NT2/D1 (cell line): Measurements from ENCODE around the gene TRPC4.

ENCODE experiments used
- DNase-seq: peaks from one replicate; pipeline ENCODE4 v3.0.0-alpha.2; 2011; ENCODE audit warnings: low read depth, low spot score
- H3K27me3 ChIP-seq: 2 replicates; pipeline ENCODE4 v1.6.0; 2011; ENCODE audit warnings: mild to moderate bottlenecking; ENCODE audit not compliant: insufficient read length, insufficient read depth
- H3K36me3 ChIP-seq: 2 replicates; pipeline ENCODE4 v1.6.1; 2011; ENCODE audit warnings: mild to moderate bottlenecking, low read length, mixed read lengths; ENCODE audit not compliant: insufficient read depth, insufficient read length
- H3K4me1 ChIP-seq: 2 replicates; pipeline ENCODE4 v1.5.1; 2011; ENCODE audit not compliant: insufficient read depth, insufficient read length
- H3K4me3 ChIP-seq: 2 replicates; pipeline ENCODE4 v1.5.1; 2011; ENCODE audit warnings: low read depth; ENCODE audit not compliant: insufficient read length
- H3K9ac ChIP-seq: 2 replicates; pipeline ENCODE4 v1.6.0; 2011; ENCODE audit warnings: low read depth; ENCODE audit not compliant: insufficient read length
- H3K9me3 ChIP-seq: 2 replicates; pipeline ENCODE4 v1.5.1; 2011; ENCODE audit warnings: mild to moderate bottlenecking, low read length; ENCODE audit not compliant: insufficient read depth
- SUZ12 ChIP-seq: IDR thresholded peaks from 2 replicates; pipeline ENCODE4 v1.6.1; 2011; ENCODE audit not compliant: insufficient read length, insufficient read depth; ENCODE audit errors: extremely low read depth
- YY1 ChIP-seq: IDR thresholded peaks from 2 replicates; pipeline ENCODE4 v1.6.1; 2011; ENCODE audit not compliant: insufficient read length, insufficient read depth
- ZNF274 ChIP-seq: IDR thresholded peaks from 2 replicates; pipeline ENCODE4 v1.6.1; 2011; ENCODE audit warnings: mild to moderate bottlenecking, low read depth, low read length

Gene TRPC4

GRCh38 chr13:37701972-37702371, 167.6 kb downstream of the TRPC4 start:
- no peak for DNase-seq
- Histone ChIP-seq H3K4me3 (no peak overlapping the region), H3K36me3 (no peaks in the 10 kb centered on the region), H3K9me3 (no peaks in the 10 kb centered on the region), H3K4me1 (no peaks in the 10 kb centered on the region), H3K9ac (no peak overlapping the region), H3K27me3 (no peaks in the 10 kb centered on the region)
- TF ChIP-seq SUZ12 (no peak), YY1 (no peak), ZNF274 (no peak)

GRCh38 chr13:37701306-37701705, 168.3 kb downstream of the TRPC4 start:
- no peak overlapping the region for H3K4me3 ChIP-seq
- no peak for DNase-seq
- no peaks in the 10 kb centered on the region for H3K4me1 ChIP-seq
- TF ChIP-seq ZNF274 (no peak), YY1 (no peak), SUZ12 (no peak)
- no peaks in the 10 kb centered on the region for H3K9me3 ChIP-seq
- no peak overlapping the region for H3K9ac ChIP-seq
- no peaks in the 10 kb centered on the region for H3K36me3 ChIP-seq
- no peaks in the 10 kb centered on the region for H3K27me3 ChIP-seq

- Histone ChIP-seq H3K9ac (no peak overlapping the region), H3K4me3 (no peak overlapping the region), H3K9me3 (no peaks in the 10 kb centered on the region), H3K27me3 (no peaks in the 10 kb centered on the region), H3K36me3 (no peaks in the 10 kb centered on the region), H3K4me1 (no peaks in the 10 kb centered on the region)
- TF ChIP-seq SUZ12 (no peak), YY1 (no peak), ZNF274 (no peak)
- no peak for DNase-seq
Observed at GRCh38 chr13:37700887-37701286, 168.7 kb downstream of the TRPC4 start.

GRCh38 chr13:37695200-37695599, 174.4 kb downstream of the TRPC4 start:
- no peak for DNase-seq
- no peak overlapping the region for H3K9ac ChIP-seq
- TF ChIP-seq YY1, result no peak
- no peak for TF ChIP-seq ZNF274
- no peak for TF ChIP-seq SUZ12
- H3K4me3 ChIP-seq, result no peak overlapping the region
- H3K4me1 ChIP-seq, result no peaks in the 10 kb centered on the region
- H3K36me3 ChIP-seq, result no peaks in the 10 kb centered on the region
- H3K27me3 ChIP-seq, result no peaks in the 10 kb centered on the region
- H3K9me3 ChIP-seq, result no peaks in the 10 kb centered on the region

- Histone ChIP-seq H3K27me3 (no peaks in the 10 kb centered on the region), H3K4me1 (no peaks in the 10 kb centered on the region), H3K9ac (no peak overlapping the region), H3K36me3 (no peaks in the 10 kb centered on the region), H3K9me3 (no peaks in the 10 kb centered on the region), H3K4me3 (no peak overlapping the region)
- no peak for TF ChIP-seq ZNF274
- TF ChIP-seq SUZ12, result no peak
- no peak for TF ChIP-seq YY1
- DNase-seq, result no peak
Observed at GRCh38 chr13:37690361-37690760, 179.2 kb downstream of the TRPC4 start.

- no peaks in the 10 kb centered on the region for H3K36me3 ChIP-seq
- H3K4me3 ChIP-seq, result no peak overlapping the region
- H3K9me3 ChIP-seq, result no peaks in the 10 kb centered on the region
- no peak for DNase-seq
- no peaks in the 10 kb centered on the region for H3K4me1 ChIP-seq
- H3K9ac ChIP-seq, result no peak overlapping the region
- TF ChIP-seq YY1 (no peak), ZNF274 (no peak), SUZ12 (no peak)
- H3K27me3 ChIP-seq, result no peaks in the 10 kb centered on the region
Observed at GRCh38 chr13:37686501-37686900, 183.1 kb downstream of the TRPC4 start.

GRCh38 chr13:37685206-37685605, 184.4 kb downstream of the TRPC4 start:
- Histone ChIP-seq H3K36me3 (no peaks in the 10 kb centered on the region), H3K9ac (no peak overlapping the region), H3K4me3 (no peak overlapping the region), H3K4me1 (no peaks in the 10 kb centered on the region), H3K9me3 (no peaks in the 10 kb centered on the region), H3K27me3 (no peaks in the 10 kb centered on the region)
- no peak for DNase-seq
- TF ChIP-seq SUZ12 (no peak), YY1 (no peak), ZNF274 (no peak)

- DNase-seq, result no peak
- TF ChIP-seq YY1 (no peak), SUZ12 (no peak), ZNF274 (no peak)
- no peak overlapping the region for H3K9ac ChIP-seq
- H3K9me3 ChIP-seq, result no peaks in the 10 kb centered on the region
- no peaks in the 10 kb centered on the region for H3K36me3 ChIP-seq
- no peaks in the 10 kb centered on the region for H3K27me3 ChIP-seq
- no peak overlapping the region for H3K4me3 ChIP-seq
- no peaks in the 10 kb centered on the region for H3K4me1 ChIP-seq
Observed at GRCh38 chr13:37682496-37682895, 187.1 kb downstream of the TRPC4 start.
